ENCODE measurements around the gene NELL1.

NELL1 gene

GRCh38 chr11:21534288-21534687 lies 864.9 kb downstream of the NELL1 start:
- H3K27me3 Mint-ChIP-seq (ENCODE audit: low read depth): no peaks in the 10 kb centered on the region
- DNase-seq (ENCODE audit: low spot score): no peak
- H3K4me3 Mint-ChIP-seq: no peak overlapping the region
- H3K9me3 Mint-ChIP-seq: no peaks in the 10 kb centered on the region
- no peak overlapping the region for H3K27ac Mint-ChIP-seq
- no peaks in the 10 kb centered on the region for H3K4me1 Mint-ChIP-seq (ENCODE audit: low read depth)
- H3K36me3 Mint-ChIP-seq (ENCODE audit: low read depth): no peaks in the 10 kb centered on the region

GRCh38 chr11:21537980-21538379 lies 868.6 kb downstream of the NELL1 start:
- Mint-ChIP-seq H3K27ac (no peak overlapping the region), H3K4me3 (no peak overlapping the region)

GRCh38 chr11:21541187-21541751 lies 871.9 kb downstream of the NELL1 start:
- no peaks in the 10 kb centered on the region for H3K27me3 Mint-ChIP-seq (ENCODE audit: low read depth)
- H3K9me3 Mint-ChIP-seq: peaks cover 3% of the 10 kb centered on the region
- H3K4me3 Mint-ChIP-seq: no peak overlapping the region
- H3K27ac Mint-ChIP-seq: no peak overlapping the region
- H3K36me3 Mint-ChIP-seq (ENCODE audit: low read depth): no peaks in the 10 kb centered on the region
- no peaks in the 10 kb centered on the region for H3K4me1 Mint-ChIP-seq (ENCODE audit: low read depth)
- DNase-seq (ENCODE audit: low spot score): no peak

More at GRCh38 chr11:21537980-21538379, 868.6 kb downstream of the NELL1 start:
- H3K9me3 Mint-ChIP-seq: peaks cover 3% of the 10 kb centered on the region
- no peaks in the 10 kb centered on the region for H3K36me3 Mint-ChIP-seq (ENCODE audit: low read depth)
- no peak for DNase-seq (ENCODE audit: low spot score)
- H3K27me3 Mint-ChIP-seq (ENCODE audit: low read depth): no peaks in the 10 kb centered on the region
- H3K4me1 Mint-ChIP-seq (ENCODE audit: low read depth): no peaks in the 10 kb centered on the region

GRCh38 chr11:21543901-21544300 lies 874.5 kb downstream of the NELL1 start:
- no peaks in the 10 kb centered on the region for H3K4me1 Mint-ChIP-seq (ENCODE audit: low read depth)

GRCh38 chr11:21545699-21546098 lies 876.3 kb downstream of the NELL1 start:
- Mint-ChIP-seq H3K4me1 (ENCODE audit: low read depth) (no peaks in the 10 kb centered on the region), H3K36me3 (ENCODE audit: low read depth) (no peaks in the 10 kb centered on the region), H3K27ac (no peak overlapping the region)

More at GRCh38 chr11:21543901-21544300, 874.5 kb downstream of the NELL1 start:
- no peak overlapping the region for H3K27ac Mint-ChIP-seq
- H3K9me3 Mint-ChIP-seq: peaks cover 22% of the 10 kb centered on the region
- H3K27me3 Mint-ChIP-seq (ENCODE audit: low read depth): no peaks in the 10 kb centered on the region
- DNase-seq (ENCODE audit: low spot score): no peak
- no peak overlapping the region for H3K4me3 Mint-ChIP-seq
- H3K36me3 Mint-ChIP-seq (ENCODE audit: low read depth): no peaks in the 10 kb centered on the region

GRCh38 chr11:21546703-21547102 lies 877.3 kb downstream of the NELL1 start:
- Mint-ChIP-seq H3K9me3 (peaks cover 19% of the 10 kb centered on the region), H3K4me1 (ENCODE audit: low read depth) (no peaks in the 10 kb centered on the region), H3K36me3 (ENCODE audit: low read depth) (no peaks in the 10 kb centered on the region), H3K27me3 (ENCODE audit: low read depth) (no peaks in the 10 kb centered on the region), H3K4me3 (no peak overlapping the region), H3K27ac (no peak overlapping the region)
- DNase-seq (ENCODE audit: low spot score): no peak

More at GRCh38 chr11:21545699-21546098, 876.3 kb downstream of the NELL1 start:
- H3K9me3 Mint-ChIP-seq: peaks cover 19% of the 10 kb centered on the region
- H3K4me3 Mint-ChIP-seq: no peak overlapping the region
- H3K27me3 Mint-ChIP-seq (ENCODE audit: low read depth): no peaks in the 10 kb centered on the region
- no peak for DNase-seq (ENCODE audit: low spot score)

GRCh38 chr11:21552911-21553310 lies 883.5 kb downstream of the NELL1 start:
- H3K4me3 Mint-ChIP-seq: no peak overlapping the region
- H3K27ac Mint-ChIP-seq: no peak overlapping the region
- no peaks in the 10 kb centered on the region for H3K27me3 Mint-ChIP-seq (ENCODE audit: low read depth)
- DNase-seq (ENCODE audit: low spot score): no peak
- no peaks in the 10 kb centered on the region for H3K4me1 Mint-ChIP-seq (ENCODE audit: low read depth)
- no peaks in the 10 kb centered on the region for H3K36me3 Mint-ChIP-seq (ENCODE audit: low read depth)
- H3K9me3 Mint-ChIP-seq: peaks cover 15% of the 10 kb centered on the region

- Mint-ChIP-seq H3K9me3 (peaks cover 11% of the 10 kb centered on the region), H3K27ac (no peak overlapping the region), H3K4me1 (ENCODE audit: low read depth) (no peaks in the 10 kb centered on the region), H3K4me3 (no peak overlapping the region), H3K36me3 (ENCODE audit: low read depth) (no peaks in the 10 kb centered on the region), H3K27me3 (ENCODE audit: low read depth) (no peaks in the 10 kb centered on the region)
- no peak for DNase-seq (ENCODE audit: low spot score)
These were observed 884.4 kb downstream of the NELL1 start for GRCh38 chr11:21553795-21554194.

GRCh38 chr11:21554284-21554683 lies 884.9 kb downstream of the NELL1 start:
- H3K27me3 Mint-ChIP-seq (ENCODE audit: low read depth): no peaks in the 10 kb centered on the region
- peaks cover 11% of the 10 kb centered on the region for H3K9me3 Mint-ChIP-seq
- DNase-seq (ENCODE audit: low spot score): no peak
- H3K4me1 Mint-ChIP-seq (ENCODE audit: low read depth): no peaks in the 10 kb centered on the region
- no peaks in the 10 kb centered on the region for H3K36me3 Mint-ChIP-seq (ENCODE audit: low read depth)
- no peak overlapping the region for H3K4me3 Mint-ChIP-seq
- no peak overlapping the region for H3K27ac Mint-ChIP-seq

- no peak overlapping the region for H3K27ac Mint-ChIP-seq
- peaks cover 11% of the 10 kb centered on the region for H3K9me3 Mint-ChIP-seq
- H3K36me3 Mint-ChIP-seq (ENCODE audit: low read depth): no peaks in the 10 kb centered on the region
- H3K27me3 Mint-ChIP-seq (ENCODE audit: low read depth): no peaks in the 10 kb centered on the region
- H3K4me3 Mint-ChIP-seq: no peak overlapping the region
- no peaks in the 10 kb centered on the region for H3K4me1 Mint-ChIP-seq (ENCODE audit: low read depth)
- no peak for DNase-seq (ENCODE audit: low spot score)
These were observed 887.5 kb downstream of the NELL1 start for GRCh38 chr11:21556926-21557325.

GRCh38 chr11:21560466-21560975 lies 891.1 kb downstream of the NELL1 start:
- no peak for DNase-seq (ENCODE audit: low spot score)
- Mint-ChIP-seq H3K27ac (no peak overlapping the region), H3K4me1 (ENCODE audit: low read depth) (no peaks in the 10 kb centered on the region), H3K4me3 (no peak overlapping the region), H3K9me3 (no peaks in the 10 kb centered on the region), H3K36me3 (ENCODE audit: low read depth) (no peaks in the 10 kb centered on the region), H3K27me3 (ENCODE audit: low read depth) (no peaks in the 10 kb centered on the region)

- H3K27me3 Mint-ChIP-seq (ENCODE audit: low read depth): no peaks in the 10 kb centered on the region
- H3K27ac Mint-ChIP-seq: no peak overlapping the region
- H3K36me3 Mint-ChIP-seq (ENCODE audit: low read depth): no peaks in the 10 kb centered on the region
- DNase-seq (ENCODE audit: low spot score): no peak
- no peak overlapping the region for H3K4me3 Mint-ChIP-seq
- no peaks in the 10 kb centered on the region for H3K9me3 Mint-ChIP-seq
- no peaks in the 10 kb centered on the region for H3K4me1 Mint-ChIP-seq (ENCODE audit: low read depth)
These were observed 892.2 kb downstream of the NELL1 start for GRCh38 chr11:21561581-21561980.

GRCh38 chr11:21564095-21564494 lies 894.7 kb downstream of the NELL1 start:
- DNase-seq (ENCODE audit: low spot score): no peak
- H3K36me3 Mint-ChIP-seq (ENCODE audit: low read depth): no peaks in the 10 kb centered on the region
- no peaks in the 10 kb centered on the region for H3K4me1 Mint-ChIP-seq (ENCODE audit: low read depth)
- no peak overlapping the region for H3K4me3 Mint-ChIP-seq
- H3K27me3 Mint-ChIP-seq (ENCODE audit: low read depth): no peaks in the 10 kb centered on the region
- H3K27ac Mint-ChIP-seq: no peak overlapping the region
- peaks cover 6% of the 10 kb centered on the region for H3K9me3 Mint-ChIP-seq

- Mint-ChIP-seq H3K36me3 (ENCODE audit: low read depth) (no peaks in the 10 kb centered on the region), H3K4me1 (ENCODE audit: low read depth) (no peaks in the 10 kb centered on the region), H3K9me3 (peaks cover 6% of the 10 kb centered on the region), H3K27ac (no peak overlapping the region), H3K4me3 (no peak overlapping the region), H3K27me3 (ENCODE audit: low read depth) (no peaks in the 10 kb centered on the region)
- DNase-seq (ENCODE audit: low spot score): no peak
These were observed 895.7 kb downstream of the NELL1 start for GRCh38 chr11:21564833-21565682.
